OCI-LY3 (cell line): ENCODE measurements around the gene DOC2A.

Experiments used
- H2AFZ ChIP-seq: fragments of 200-600, 300-600 bp; shearing (Covaris generic); 2 replicates; pipeline ENCODE4 v1.6.0; 2014; ENCODE audit warnings: antibody characterized with exemption, low read depth, low read length
- H3K27ac ChIP-seq: fragments of 200-600, 300-600 bp; sonication (generic); 2 replicates; pipeline ENCODE4 v1.5.1; 2014; ENCODE audit warnings: mild to moderate bottlenecking, low read length, moderate library complexity, mixed read lengths
- H3K27me3 ChIP-seq: fragments of 200-600, 300-600 bp; sonication (generic); 2 replicates; pipeline ENCODE4 v1.6.1; 2014; ENCODE audit warnings: low read depth, low read length, mixed read lengths
- H3K36me3 ChIP-seq: fragments of 200-600, 300-600 bp; sonication (generic); replicated peaks from 2 replicates; pipeline ENCODE3; 2014; ENCODE audit warnings: low read depth, low read length, mixed read lengths
- H3K4me1 ChIP-seq: fragments of 300-600, 200-600 bp; sonication (generic); 2 replicates; pipeline ENCODE4 v1.6.1; 2014; ENCODE audit warnings: low read length, mixed read lengths
- H3K4me2 ChIP-seq: fragments of 200-600, 300-600 bp; sonication (generic); 2 replicates; pipeline ENCODE4 v1.6.1; 2014; ENCODE audit warnings: low read length, mixed read lengths
- H3K4me3 ChIP-seq: fragments of 300-600, 200-600 bp; sonication (generic); 2 replicates; pipeline ENCODE4 v1.5.1; 2014; ENCODE audit warnings: antibody characterized with exemption, mild to moderate bottlenecking, low read length, moderate library complexity
- H3K79me2 ChIP-seq: fragments of 300-600, 200-600 bp; shearing (Covaris generic); 2 replicates; pipeline ENCODE4 v1.6.1; 2014; ENCODE audit warnings: mild to moderate bottlenecking, low read length, mixed read lengths
- H3K9ac ChIP-seq: fragments of 300-600, 200-600 bp; shearing (Covaris generic); 2 replicates; pipeline ENCODE4 v1.6.0; 2014; ENCODE audit warnings: mild to moderate bottlenecking, low read length, moderate library complexity
- H3K9me3 ChIP-seq: fragments of 200-600, 300-600 bp; shearing (Covaris generic); 2 replicates; pipeline ENCODE4 v1.6.1; 2014; ENCODE audit warnings: low read length, mixed read lengths; ENCODE audit not compliant: insufficient read depth
- H4K20me1 ChIP-seq: fragments of 200-600, 300-600 bp; sonication (generic); 2 replicates; pipeline ENCODE4 v1.6.1; 2016; ENCODE audit warnings: low read length, mixed read lengths; ENCODE audit not compliant: insufficient read depth
- EZH2phosphoT487 ChIP-seq: fragments of 200-600 bp; shearing (Covaris generic); IDR thresholded peaks from 2 replicates; pipeline ENCODE4 v1.6.1; 2018; ENCODE audit warnings: antibody characterized with exemption, mixed run types, low read depth
- TF ChIP-seq, protein P1 (sequence below): fragments of 200-600, 300-600 bp; sonication (generic); IDR thresholded peaks from 2 replicates; pipeline ENCODE4 v1.5.1; 2014; ENCODE audit warnings: antibody characterized with exemption, low read length, low read depth

The DOC2A gene

DNA sequence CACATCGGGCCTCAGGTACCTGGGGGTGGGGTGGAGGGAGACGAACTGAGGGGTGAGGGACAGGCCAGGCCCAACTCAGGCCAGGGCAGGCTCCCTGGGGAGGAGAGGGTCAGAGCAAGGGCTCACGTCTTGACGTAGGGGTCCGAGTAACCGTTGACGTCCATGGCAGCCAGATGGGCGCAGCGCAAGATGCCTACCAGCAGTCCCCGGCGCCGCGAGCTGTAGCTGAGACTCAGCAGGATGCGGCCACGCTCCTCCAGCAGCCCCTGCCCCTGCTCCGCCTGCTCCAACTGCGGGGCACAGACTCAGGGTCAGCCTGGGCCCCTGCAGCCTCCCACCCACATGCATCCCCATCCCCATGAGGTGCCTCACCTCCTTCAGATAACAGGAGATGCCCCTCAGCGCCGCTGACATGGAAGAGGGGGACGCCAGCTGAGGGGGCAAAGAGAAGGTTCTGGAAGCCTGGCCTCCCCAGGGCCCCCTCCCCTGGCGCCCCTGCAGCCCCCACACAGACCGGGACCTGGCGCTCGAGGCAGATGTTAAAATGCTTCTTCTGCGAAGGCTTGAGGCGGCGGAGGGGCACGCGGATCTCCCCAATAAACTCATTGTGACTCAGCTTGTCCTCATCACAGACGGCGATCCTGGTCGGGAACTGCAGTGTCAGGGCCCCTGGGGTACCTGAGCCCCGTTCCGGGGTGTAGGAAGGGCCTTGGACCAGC, 4.0 kb downstream of the DOC2A start:
- Histone ChIP-seq H3K36me3 (peaks cover 3% of the 10 kb centered on the region), H3K9me3 (no peaks in the 10 kb centered on the region), H3K4me3 (no peak overlapping the region), H2AFZ (no peak overlapping the region), H3K27me3 (no peaks in the 10 kb centered on the region), H3K27ac (no peak overlapping the region), H3K9ac (no peak overlapping the region), H3K79me2 (no peaks in the 10 kb centered on the region), H3K4me2 (no peak overlapping the region), H3K4me1 (peaks cover 8% of the 10 kb centered on the region; the same call in 1 of the 2 replicates), H4K20me1 (no peaks in the 10 kb centered on the region)
- TF ChIP-seq, protein P1, sequence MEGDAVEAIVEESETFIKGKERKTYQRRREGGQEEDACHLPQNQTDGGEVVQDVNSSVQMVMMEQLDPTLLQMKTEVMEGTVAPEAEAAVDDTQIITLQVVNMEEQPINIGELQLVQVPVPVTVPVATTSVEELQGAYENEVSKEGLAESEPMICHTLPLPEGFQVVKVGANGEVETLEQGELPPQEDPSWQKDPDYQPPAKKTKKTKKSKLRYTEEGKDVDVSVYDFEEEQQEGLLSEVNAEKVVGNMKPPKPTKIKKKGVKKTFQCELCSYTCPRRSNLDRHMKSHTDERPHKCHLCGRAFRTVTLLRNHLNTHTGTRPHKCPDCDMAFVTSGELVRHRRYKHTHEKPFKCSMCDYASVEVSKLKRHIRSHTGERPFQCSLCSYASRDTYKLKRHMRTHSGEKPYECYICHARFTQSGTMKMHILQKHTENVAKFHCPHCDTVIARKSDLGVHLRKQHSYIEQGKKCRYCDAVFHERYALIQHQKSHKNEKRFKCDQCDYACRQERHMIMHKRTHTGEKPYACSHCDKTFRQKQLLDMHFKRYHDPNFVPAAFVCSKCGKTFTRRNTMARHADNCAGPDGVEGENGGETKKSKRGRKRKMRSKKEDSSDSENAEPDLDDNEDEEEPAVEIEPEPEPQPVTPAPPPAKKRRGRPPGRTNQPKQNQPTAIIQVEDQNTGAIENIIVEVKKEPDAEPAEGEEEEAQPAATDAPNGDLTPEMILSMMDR: no peak
- no peak for TF ChIP-seq EZH2phosphoT487

DNA sequence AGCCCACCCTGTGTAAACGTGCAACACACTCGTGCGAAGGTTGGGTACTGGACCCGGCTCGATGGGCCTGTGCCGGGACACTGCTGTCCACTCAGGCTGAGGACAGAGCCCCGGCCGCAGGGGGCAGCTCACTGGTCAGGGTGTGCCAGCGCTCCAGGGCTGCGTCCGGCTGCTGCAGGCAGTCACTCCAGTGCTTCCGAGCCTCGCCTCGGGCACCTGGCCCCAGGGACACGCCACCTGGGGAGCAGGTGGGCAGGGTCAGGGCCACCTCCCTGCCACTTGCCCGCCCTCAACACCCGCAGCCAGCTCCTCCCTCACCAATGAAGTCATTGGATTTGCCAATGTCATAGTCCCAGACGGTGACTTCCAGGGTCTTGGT, 4.7 kb downstream of the DOC2A start:
- Histone ChIP-seq H3K36me3 (peaks cover 3% of the 10 kb centered on the region), H4K20me1 (no peaks in the 10 kb centered on the region), H3K79me2 (no peaks in the 10 kb centered on the region), H3K9ac (no peak overlapping the region), H3K4me3 (no peak overlapping the region), H3K27me3 (no peaks in the 10 kb centered on the region), H3K4me1 (peaks cover 4% of the 10 kb centered on the region; the same call in 1 of the 2 replicates), H2AFZ (no peak overlapping the region), H3K4me2 (no peak overlapping the region), H3K9me3 (no peaks in the 10 kb centered on the region), H3K27ac (no peak overlapping the region)
- TF ChIP-seq EZH2phosphoT487: no peak
- TF ChIP-seq, protein P1: no peak

DNA sequence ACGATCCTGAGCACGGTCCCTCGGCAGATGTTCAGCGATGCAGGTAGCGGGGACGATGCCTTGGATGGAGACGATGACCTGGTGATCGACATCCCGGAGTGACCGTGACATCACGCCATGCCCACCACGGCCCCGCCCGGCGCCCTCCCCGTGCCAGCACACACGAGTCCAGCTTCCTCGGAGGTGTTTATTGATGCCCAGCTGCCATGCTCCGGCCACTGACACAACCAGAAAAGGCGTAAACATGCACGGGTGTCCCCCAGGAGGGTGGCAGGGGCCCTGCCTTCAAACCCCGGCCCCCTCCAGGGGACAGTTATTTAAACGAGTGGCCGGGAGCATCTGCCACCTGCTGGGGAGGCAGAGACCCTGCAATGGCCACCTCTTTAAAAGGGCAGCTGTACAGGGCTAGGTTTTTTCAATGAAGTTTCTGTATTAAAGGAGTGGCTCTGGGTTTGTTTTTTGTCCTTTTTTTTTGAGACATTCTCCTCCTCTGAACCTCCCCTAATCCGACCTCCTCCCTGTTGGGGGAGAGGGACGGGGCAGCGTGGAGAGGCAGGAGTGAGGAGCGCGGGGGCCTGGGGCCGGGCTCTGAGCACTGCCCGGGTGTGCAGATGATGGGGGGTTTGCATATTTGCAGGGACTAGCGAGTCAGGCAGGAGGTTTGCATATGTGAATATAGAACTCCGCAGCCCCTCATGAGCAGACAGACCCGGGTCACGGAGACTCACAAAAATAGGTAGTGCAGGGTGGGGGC, 5.3 kb downstream of the DOC2A start:
- no peak overlapping the region for H3K27ac ChIP-seq

DNA sequence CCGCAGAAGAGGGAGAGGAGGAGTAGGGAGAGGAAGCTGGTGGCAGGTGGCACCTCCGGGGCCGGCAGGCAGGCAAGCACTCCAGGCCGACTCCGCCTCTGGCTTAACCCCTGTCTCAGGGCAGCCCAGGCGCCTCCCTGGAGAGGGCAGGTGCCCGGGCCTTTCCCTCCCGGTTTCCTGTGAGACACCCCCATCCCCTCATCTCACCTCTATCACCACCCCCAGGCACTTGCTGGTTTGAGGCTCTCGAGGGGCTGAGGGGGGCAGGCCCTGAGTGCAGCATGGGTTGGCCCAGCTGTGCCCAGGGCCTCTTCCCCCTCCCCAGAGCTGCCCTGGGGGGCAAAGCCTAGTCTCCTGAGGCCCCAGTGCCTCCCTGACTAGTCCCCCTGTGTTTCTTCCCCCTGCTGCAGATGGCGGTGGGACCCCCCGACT, 6.0 kb downstream of the DOC2A start:
- Histone ChIP-seq H3K4me2 (no peak overlapping the region), H3K9ac (no peak overlapping the region), H2AFZ (no peak overlapping the region), H3K4me3 (no peak overlapping the region), H3K27me3 (no peaks in the 10 kb centered on the region), H3K9me3 (no peaks in the 10 kb centered on the region), H3K36me3 (peaks cover 3% of the 10 kb centered on the region), H3K4me1 (peaks cover 4% of the 10 kb centered on the region; the same call in 1 of the 2 replicates), H4K20me1 (no peaks in the 10 kb centered on the region), H3K79me2 (no peaks in the 10 kb centered on the region), H3K27ac (no peak overlapping the region)
- TF ChIP-seq, protein P1: no peak
- TF ChIP-seq EZH2phosphoT487: no peak

More for the DNA sequence above, 5.3 kb downstream of the DOC2A start:
- no peak for TF ChIP-seq EZH2phosphoT487
- TF ChIP-seq, protein P1: peak; percentile 79
- no peaks in the 10 kb centered on the region for H3K79me2 ChIP-seq
- no peaks in the 10 kb centered on the region for H4K20me1 ChIP-seq
- H2AFZ ChIP-seq: no peak overlapping the region
- H3K4me3 ChIP-seq: no peak overlapping the region
- H3K9me3 ChIP-seq: no peaks in the 10 kb centered on the region
- no peak overlapping the region for H3K4me2 ChIP-seq
- H3K36me3 ChIP-seq: peaks cover 3% of the 10 kb centered on the region
- no peak overlapping the region for H3K9ac ChIP-seq
- H3K27me3 ChIP-seq: no peaks in the 10 kb centered on the region
- H3K4me1 ChIP-seq: peaks cover 4% of the 10 kb centered on the region; the same call in 1 of the 2 replicates
